Endothelial cell of umbilical vein (primary cell): ENCODE measurements around the gene TSPYL2. TPM values are rescaled to one million over a fixed set of nuclear protein-coding genes. Genes with fewer than 3 reads are reported as not detected.

ENCODE experiments used
- BruUV-seq: library from RNA; stranded (reverse); fragments of 400-500 nt; replicated peaks from 2 replicates; lab custom pipeline; 2021; lab: Mats Ljungman, UMichigan
- CTCF ChIA-PET: fragments of 300-600, 350-600 bp; sonication (Branson Sonifier 250); formaldehyde crosslinking; loops from one replicate; lab custom pipeline; 2021; ENCODE audit warnings: antibody characterized with exemption, inconsistent platforms; lab: Charles Lee
- POLR2A ChIA-PET: fragments of 300-600, 350-600 bp; sonication (Branson Sonifier 250); formaldehyde crosslinking; loops from one replicate; lab custom pipeline; 2021; ENCODE audit warnings: antibody characterized with exemption, inconsistent platforms; lab: Charles Lee
- DNase-seq: peaks from one replicate; pipeline ENCODE4 v3.0.0-alpha.2; 2011; ENCODE audit warnings: low read depth, low spot score
- FAIRE-seq: peaks from 2 replicates; lab custom pipeline; 2011; peaks lifted over from hg19 to GRCh38; lab: Jason Lieb, UNC
- H2AFZ ChIP-seq: 2 replicates; pipeline ENCODE4 v1.6.0; 2012; ENCODE audit warnings: low read depth, low read length, control low read depth, inconsistent platforms
- H3K27ac ChIP-seq: 2 replicates; pipeline ENCODE4 v1.5.1; 2011; ENCODE audit warnings: low read depth, mild to moderate bottlenecking, control low read depth, low read length, moderate library complexity; ENCODE audit not compliant: insufficient read depth
- H3K27me3 ChIP-seq, 2 experiments: 2 replicates each; pipeline versions ENCODE4 v1.6.0 to v1.6.1; 2011; ENCODE audit warnings: low read length in 2 of 2, mixed read lengths in 1 of 2; ENCODE audit not compliant: control insufficient read depth in 2 of 2, insufficient read depth in 2 of 2
- H3K36me3 ChIP-seq, 2 experiments: 2 replicates in 1 of 2; 3 replicates in 1 of 2; pipeline ENCODE4 v1.5.1; 2011; ENCODE audit warnings: low read length in 2 of 2, mild to moderate bottlenecking in 1 of 2, moderate library complexity in 1 of 2; ENCODE audit not compliant: control insufficient read depth in 2 of 2, insufficient read depth in 2 of 2; ENCODE audit errors: extremely low read depth in 1 of 2
- H3K4me1 ChIP-seq: 3 replicates; pipeline ENCODE4 v1.5.1; 2011; ENCODE audit warnings: mild to moderate bottlenecking, low read length; ENCODE audit not compliant: control insufficient read depth, insufficient read depth; ENCODE audit errors: extremely low read depth
- H3K4me2 ChIP-seq: 2 replicates; pipeline ENCODE4 v1.6.1; 2011; ENCODE audit warnings: low read length, control low read depth, mixed read lengths; ENCODE audit not compliant: insufficient read depth
- H3K4me3 ChIP-seq, 3 experiments: fragments of 200-600 bp in 1 of 3; sonication (generic), shearing (Covaris generic) in 1 of 3; replicated peaks in 1 of 3; 2 replicates each; pipeline ENCODE4 v1.5.1; 2011 to 2016; ENCODE audit warnings: control low read depth in 3 of 3, low read length in 3 of 3, mild to moderate bottlenecking in 2 of 3, inconsistent platforms in 1 of 3, low read depth in 1 of 3, moderate library complexity in 1 of 3; ENCODE audit not compliant: insufficient read depth in 1 of 3
- H3K79me2 ChIP-seq: 2 replicates; pipeline ENCODE4 v1.6.0; 2012; ENCODE audit warnings: low read length, inconsistent platforms; ENCODE audit not compliant: control insufficient read depth, insufficient read depth
- H3K9ac ChIP-seq: replicated peaks from 2 replicates; pipeline ENCODE3; 2011; ENCODE audit warnings: low read length, control low read depth; ENCODE audit not compliant: insufficient read depth; ENCODE audit errors: extremely low read depth
- H3K9me1 ChIP-seq: replicated peaks from 3 replicates; pipeline ENCODE4 v1.6.0; 2011; ENCODE audit warnings: mild to moderate bottlenecking, low read length; ENCODE audit not compliant: control insufficient read depth, insufficient read depth; ENCODE audit errors: extremely low read depth
- H3K9me3 ChIP-seq: replicated peaks from 2 replicates; pipeline ENCODE4 v1.5.1; 2012; ENCODE audit warnings: low read length, inconsistent platforms; ENCODE audit not compliant: control insufficient read depth, insufficient read depth
- H4K20me1 ChIP-seq: replicated peaks from 2 replicates; pipeline ENCODE3; 2011; ENCODE audit warnings: mild to moderate bottlenecking, low read length; ENCODE audit not compliant: control insufficient read depth, insufficient read depth; ENCODE audit errors: extremely low read depth
- CTCF ChIP-seq, 2 donors: IDR thresholded peaks; 1 replicate in 1 of 2; 2 replicates in 1 of 2; pipeline ENCODE4 v1.5.1; 2011; ENCODE audit warnings: low read length in 2 of 2, mild to moderate bottlenecking in 2 of 2, moderate library complexity in 2 of 2, control low read depth in 1 of 2, inconsistent platforms in 1 of 2, low read depth in 1 of 2; ENCODE audit not compliant: insufficient read depth in 1 of 2; ENCODE audit errors: extremely low read depth in 1 of 2
- EZH2 ChIP-seq: IDR thresholded peaks from 2 replicates; pipeline ENCODE4 v1.6.1; 2012; ENCODE audit warnings: borderline replicate concordance, low read depth, mild to moderate bottlenecking, moderate library complexity, low read length, inconsistent platforms; ENCODE audit not compliant: severe bottlenecking
- FOS ChIP-seq: IDR thresholded peaks from 2 replicates; pipeline ENCODE4 v1.6.1; 2011; ENCODE audit warnings: mild to moderate bottlenecking, low read length, moderate library complexity, borderline replicate concordance; ENCODE audit not compliant: insufficient read depth
- GATA2 ChIP-seq: IDR thresholded peaks from 2 replicates; pipeline ENCODE4 v1.7.0; 2011; ENCODE audit warnings: low read depth, mild to moderate bottlenecking, moderate library complexity, mixed read lengths, low read length; ENCODE audit not compliant: insufficient read length, insufficient read depth
- JUN ChIP-seq: IDR thresholded peaks from 2 replicates; pipeline ENCODE4 v1.6.1; 2011; ENCODE audit warnings: borderline replicate concordance, low read depth; ENCODE audit not compliant: insufficient read length, insufficient read depth
- MYC ChIP-seq: IDR thresholded peaks from one replicate; pipeline ENCODE4 v1.6.1; 2011; ENCODE audit warnings: mild to moderate bottlenecking, low read depth, low read length
- POLR2A ChIP-seq: IDR thresholded peaks from 2 replicates; pipeline ENCODE4 v1.6.1; 2012; ENCODE audit warnings: low read depth, mild to moderate bottlenecking, control low read depth, low read length
- POLR2AphosphoS5 ChIP-seq: IDR thresholded peaks from 2 replicates; pipeline ENCODE4 v1.6.1; 2012; ENCODE audit warnings: low read depth, mild to moderate bottlenecking, control low read depth, low read length, moderate library complexity; ENCODE audit not compliant: insufficient read depth
- dilution Hi-C: fragments of 300-500 bp; cut with MboI; formaldehyde crosslinking; loops from one replicate; pipeline ENCODE4 v1.15.0; 2019; ENCODE audit warnings: low sequenced_read_pairs; ENCODE audit not compliant: extremely low pct_ligation_motif_present
- intact Hi-C: fragments of 100-400 bp; cut with micrococcal nuclease; formaldehyde crosslinking; loops from one replicate; pipeline ENCODE4 v1.10.0; 2022
- polyA plus RNA-seq, 4 experiments: library from polyadenylated mRNA; depleted of rRNA in 3 of 4; stranded (reverse) in 3 of 4; unstranded in 1 of 4; fragments of >200 nt; gene quantifications; 2 replicates each; pipeline versions ENCODE4 v1.2.1 to v1.2.3, GENCODE V29; 2011 to 2012; ENCODE audit warnings: missing spikeins in 1 of 4
- total RNA-seq: library from RNA; stranded (reverse); gene quantifications from 2 replicates; pipeline ENCODE4 v1.2.3, GENCODE V29; 2021
- TF ChIP-seq, protein P1 (sequence below): IDR thresholded peaks from 2 replicates; pipeline ENCODE4 v1.6.1; 2011; ENCODE audit not compliant: insufficient read depth, insufficient read length

Gene TSPYL2
- total and polyA plus RNA-seq, 2 donors (not counting 3 experiments of a cell fraction or from before 2014, with no cell fraction given), result 17.3 to 17.8 TPM

DNA sequence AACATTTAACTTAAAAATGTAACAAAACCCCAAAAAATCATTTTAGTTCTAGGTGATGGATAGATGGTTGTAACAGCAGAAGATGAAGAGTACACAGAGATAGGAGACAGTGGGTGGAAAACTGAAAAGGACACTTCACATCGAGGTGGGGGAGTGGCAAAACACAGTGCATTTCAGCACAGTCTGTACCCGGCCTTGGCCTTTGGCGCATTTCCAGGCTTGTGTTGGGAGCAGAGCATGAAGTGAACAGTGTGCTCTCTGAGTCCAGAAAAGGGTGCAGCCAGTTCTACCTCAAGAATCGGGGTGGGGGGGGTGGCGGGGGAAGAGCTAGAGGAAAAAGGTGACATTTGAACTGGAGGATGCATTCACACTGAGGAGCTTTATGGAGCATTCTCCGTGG is 4.3 kb downstream of the TSPYL2 start:
- no peaks in the 10 kb centered on the region for H4K20me1 ChIP-seq
- no peaks in the 10 kb centered on the region for H3K9me3 ChIP-seq
- H2AFZ ChIP-seq, result no peak overlapping the region
- POLR2A ChIA-PET, result no interaction called here
- no TSS peak for BruUV-seq
- no peak overlapping the region for H3K4me3 ChIP-seq
- DNase-seq (no peak), FAIRE-seq (no peak)
- H3K27ac ChIP-seq, result no peak overlapping the region
- dilution Hi-C loops (no loop called here), intact Hi-C loops (no loop called here)
- H3K79me2 ChIP-seq, result peaks cover 10% of the 10 kb centered on the region
- H3K9me1 ChIP-seq, result no peaks in the 10 kb centered on the region
- CTCF ChIA-PET, result no interaction called here
- H3K36me3 ChIP-seq, result peaks cover 0 to 13% of the 10 kb centered on the region in 2 experiments
- no peak overlapping the region for H3K9ac ChIP-seq
- no peak overlapping the region for H3K4me2 ChIP-seq
- peaks cover 5% of the 10 kb centered on the region for H3K4me1 ChIP-seq
- H3K27me3 ChIP-seq, result no peaks in the 10 kb centered on the region
- TF ChIP-seq EZH2, result no peak
- no peak for TF ChIP-seq POLR2A
- no peak for TF ChIP-seq GATA2
- no peak for TF ChIP-seq CTCF (IDR thresholded peaks at IDR 0.05; ENCODE audit: extremely low read depth in 1 of 2, insufficient read depth in 1 of 2, low read depth in 1 of 2, low read length in 2 of 2)
- TF ChIP-seq POLR2AphosphoS5, result no peak
- no peak for TF ChIP-seq FOS
- no peak for TF ChIP-seq JUN
- no peak for TF ChIP-seq MYC
- TF ChIP-seq, protein P1, sequence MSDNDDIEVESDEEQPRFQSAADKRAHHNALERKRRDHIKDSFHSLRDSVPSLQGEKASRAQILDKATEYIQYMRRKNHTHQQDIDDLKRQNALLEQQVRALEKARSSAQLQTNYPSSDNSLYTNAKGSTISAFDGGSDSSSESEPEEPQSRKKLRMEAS, result no peak
